ENCODE data around the gene ARFGAP1. TPM values are rescaled to one million over a fixed set of nuclear protein-coding genes. Genes with fewer than 3 reads are reported as not detected.

ARFGAP1 gene
- total RNA-seq, 1 experiment from 2014 or later = 207 TPM

- ATAC-seq = no peak
- H3K9me3 Mint-ChIP-seq = peaks cover 22% of the 10 kb centered on the region
- no peaks in the 10 kb centered on the region for H3K4me1 Mint-ChIP-seq
- ChIA-PET POLR2A (no interaction called here), CTCF (interaction anchor here (0.6 to 1.7 kb wide), 5 partner anchors 20 to 276 kb away, joined by 3 to 9 read pairs (median 3); no protein-coding TSS in a partner anchor)
- TF ChIP-seq MYBL2 (CRISPR knock-in tag; IDR thresholded peaks at IDR 0.05) = no peak
- no peak for TF ChIP-seq MXD4 (CRISPR knock-in tag; IDR thresholded peaks at IDR 0.05; ENCODE audit: borderline replicate concordance)
- TF ChIP-seq, protein P1, sequence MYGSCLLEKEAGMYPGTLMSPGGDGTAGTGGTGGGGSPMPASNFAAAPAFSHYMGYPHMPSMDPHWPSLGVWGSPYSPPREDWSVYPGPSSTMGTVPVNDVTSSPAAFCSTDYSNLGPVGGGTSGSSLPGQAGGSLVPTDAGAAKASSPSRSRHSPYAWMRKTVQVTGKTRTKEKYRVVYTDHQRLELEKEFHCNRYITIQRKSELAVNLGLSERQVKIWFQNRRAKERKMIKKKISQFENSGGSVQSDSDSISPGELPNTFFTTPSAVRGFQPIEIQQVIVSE (CRISPR knock-in tag; IDR thresholded peaks at IDR 0.05; ENCODE audit: borderline replicate concordance) = no peak
- no peak for DNase-seq (ENCODE audit: low spot score)
- peaks cover 5% of the 10 kb centered on the region for H3K27me3 Mint-ChIP-seq (ENCODE audit: low read depth)
- H3K27ac Mint-ChIP-seq = no peak overlapping the region
- H3K36me3 Mint-ChIP-seq = peaks cover 6% of the 10 kb centered on the region
- H3K4me3 Mint-ChIP-seq = no peak overlapping the region
Measured at GRCh38 chr20:63331741-63332400, 59.3 kb downstream of the ARFGAP1 start.

DNA sequence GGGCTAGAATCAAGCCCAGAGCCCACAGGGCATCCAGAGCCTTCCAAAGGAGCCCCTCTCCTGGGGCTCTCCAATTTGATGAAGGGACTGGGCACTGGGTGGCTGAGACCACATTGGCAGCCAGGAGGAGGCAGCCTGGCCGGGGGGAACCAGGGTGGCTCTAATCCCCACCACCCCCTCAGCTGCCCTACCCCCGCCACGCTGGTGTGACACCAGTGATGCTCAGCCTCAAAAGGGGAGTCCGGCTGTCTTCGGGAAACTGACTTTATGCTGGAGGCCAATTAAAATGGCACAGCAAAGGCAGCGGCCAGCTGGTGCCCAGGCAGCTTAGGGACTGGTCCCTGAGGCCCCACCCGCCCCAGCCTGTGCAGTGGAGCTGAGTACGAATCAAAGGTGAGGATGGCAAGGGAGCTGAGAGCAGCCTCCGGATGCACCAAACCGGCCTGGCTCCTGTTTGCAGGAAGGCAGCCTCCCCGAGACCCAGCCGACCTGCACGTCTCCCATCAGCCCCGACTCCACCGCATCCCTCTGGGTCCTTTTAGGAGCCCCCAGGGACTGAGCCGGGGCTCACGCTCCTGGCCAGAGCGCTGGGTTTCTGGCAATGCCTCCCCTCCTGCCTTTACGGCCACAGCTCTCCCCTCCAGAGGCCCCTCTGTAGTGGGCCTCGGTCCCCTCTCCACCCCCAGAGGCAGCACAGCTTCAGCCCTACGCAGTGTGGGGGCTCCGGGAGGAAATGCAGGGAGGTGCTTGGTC is 60.1 kb downstream of the ARFGAP1 start:
- Mint-ChIP-seq H3K27ac (no peak overlapping the region), H3K36me3 (peaks cover 6% of the 10 kb centered on the region), H3K27me3 (ENCODE audit: low read depth) (peaks cover 5% of the 10 kb centered on the region), H3K4me1 (no peaks in the 10 kb centered on the region), H3K9me3 (peaks cover 22% of the 10 kb centered on the region), H3K4me3 (no peak overlapping the region)
- POLR2A ChIA-PET = interaction anchor here (0.6 kb wide), 1 partner anchor 120 kb away, joined by 4 read pairs; no protein-coding TSS in a partner anchor
- DNase-seq (ENCODE audit: low spot score) (no peak), ATAC-seq (no peak)
- CTCF ChIA-PET = interaction anchor here (0.6 to 1.7 kb wide), 6 partner anchors 23 to 219 kb away, joined by 3 to 9 read pairs (median 3); no protein-coding TSS in a partner anchor
- TF ChIP-seq IRF1 (CRISPR knock-in tag; IDR thresholded peaks at IDR 0.05) (no peak), GRHL2 (CRISPR knock-in tag; IDR thresholded peaks at IDR 0.05; ENCODE audit: insufficient replicate concordance, severe bottlenecking) (no peak), KAT7 (CRISPR knock-in tag; IDR thresholded peaks at IDR 0.05; ENCODE audit: borderline replicate concordance) (no peak), ZBTB21 (CRISPR knock-in tag; IDR thresholded peaks at IDR 0.05; ENCODE audit: borderline replicate concordance) (no peak), ZNF232 (CRISPR knock-in tag; IDR thresholded peaks at IDR 0.05) (no peak), FOXJ3 (CRISPR knock-in tag; IDR thresholded peaks at IDR 0.05; ENCODE audit: borderline replicate concordance) (no peak)

DNA sequence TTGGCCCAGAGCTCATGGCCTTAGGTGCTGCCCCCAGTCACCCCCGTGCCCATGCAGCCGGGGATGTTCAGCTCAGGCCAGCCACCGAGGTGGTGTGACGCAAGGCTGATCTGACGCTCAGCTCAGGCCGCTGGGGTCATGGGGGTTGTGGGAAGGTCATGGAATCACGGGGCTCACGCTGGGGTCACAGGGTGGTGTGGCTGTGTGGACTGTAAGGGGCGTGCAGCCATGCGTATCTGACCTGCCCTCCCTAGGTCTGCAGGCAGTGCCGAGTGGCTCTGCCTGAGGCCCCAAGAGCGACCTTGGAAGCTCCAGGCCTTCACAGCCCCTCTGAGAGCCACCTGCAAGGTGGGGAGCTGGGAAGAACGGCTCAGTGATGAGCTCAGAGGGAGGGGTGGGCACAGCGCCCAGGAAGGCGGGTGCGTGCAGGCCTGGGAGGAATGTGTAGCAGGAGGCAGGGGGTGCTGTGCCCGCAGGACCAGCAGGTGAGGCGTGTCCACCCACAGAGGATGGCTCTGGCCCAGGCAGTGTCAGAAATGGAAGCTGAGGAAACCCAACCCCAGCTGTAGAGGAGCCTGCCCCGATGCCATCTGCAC is 60.7 kb downstream of the ARFGAP1 start:
- CTCF ChIA-PET = interaction anchor here (0.6 to 1.7 kb wide), 6 partner anchors 24 to 218 kb away, joined by 3 to 9 read pairs (median 3); no protein-coding TSS in a partner anchor
- peaks cover 6% of the 10 kb centered on the region for H3K36me3 Mint-ChIP-seq
- H3K4me3 Mint-ChIP-seq = no peak overlapping the region
- no peaks in the 10 kb centered on the region for H3K4me1 Mint-ChIP-seq
- DNase-seq (ENCODE audit: low spot score) (no peak), ATAC-seq (no peak)
- H3K27me3 Mint-ChIP-seq (ENCODE audit: low read depth) = peaks cover 5% of the 10 kb centered on the region
- POLR2A ChIA-PET = interaction anchor here (0.6 kb wide), 1 partner anchor 121 kb away, joined by 4 read pairs; no protein-coding TSS in a partner anchor
- H3K27ac Mint-ChIP-seq = no peak overlapping the region
- peaks cover 22% of the 10 kb centered on the region for H3K9me3 Mint-ChIP-seq
- TF ChIP-seq MAX (CRISPR knock-in tag; IDR thresholded peaks at IDR 0.05) (no peak), ZNF219 (CRISPR knock-in tag; IDR thresholded peaks at IDR 0.05; ENCODE audit: borderline replicate concordance) (no peak), ZNF416 (CRISPR knock-in tag; IDR thresholded peaks at IDR 0.05) (no peak), NFATC4 (CRISPR knock-in tag; IDR thresholded peaks at IDR 0.05) (no peak), ZNF423 (CRISPR knock-in tag; IDR thresholded peaks at IDR 0.05) (no peak), GTF2I (CRISPR knock-in tag; conservative IDR thresholded peaks at IDR 0.05) (no peak), CBFB (CRISPR knock-in tag; IDR thresholded peaks at IDR 0.05; ENCODE audit: low read depth) (no peak), ZNF396 (CRISPR knock-in tag; IDR thresholded peaks at IDR 0.05; ENCODE audit: borderline replicate concordance) (no peak), FOXJ3 (CRISPR knock-in tag; IDR thresholded peaks at IDR 0.05; ENCODE audit: borderline replicate concordance) (no peak), ZNF512 (CRISPR knock-in tag; IDR thresholded peaks at IDR 0.05; ENCODE audit: borderline replicate concordance) (no peak), CREM (CRISPR knock-in tag; IDR thresholded peaks at IDR 0.05) (no peak), ESRRA (CRISPR knock-in tag; IDR thresholded peaks at IDR 0.05; ENCODE audit: borderline replicate concordance) (no peak), EMX1 (CRISPR knock-in tag; IDR thresholded peaks at IDR 0.05) (no peak)
- TF ChIP-seq, protein P2, sequence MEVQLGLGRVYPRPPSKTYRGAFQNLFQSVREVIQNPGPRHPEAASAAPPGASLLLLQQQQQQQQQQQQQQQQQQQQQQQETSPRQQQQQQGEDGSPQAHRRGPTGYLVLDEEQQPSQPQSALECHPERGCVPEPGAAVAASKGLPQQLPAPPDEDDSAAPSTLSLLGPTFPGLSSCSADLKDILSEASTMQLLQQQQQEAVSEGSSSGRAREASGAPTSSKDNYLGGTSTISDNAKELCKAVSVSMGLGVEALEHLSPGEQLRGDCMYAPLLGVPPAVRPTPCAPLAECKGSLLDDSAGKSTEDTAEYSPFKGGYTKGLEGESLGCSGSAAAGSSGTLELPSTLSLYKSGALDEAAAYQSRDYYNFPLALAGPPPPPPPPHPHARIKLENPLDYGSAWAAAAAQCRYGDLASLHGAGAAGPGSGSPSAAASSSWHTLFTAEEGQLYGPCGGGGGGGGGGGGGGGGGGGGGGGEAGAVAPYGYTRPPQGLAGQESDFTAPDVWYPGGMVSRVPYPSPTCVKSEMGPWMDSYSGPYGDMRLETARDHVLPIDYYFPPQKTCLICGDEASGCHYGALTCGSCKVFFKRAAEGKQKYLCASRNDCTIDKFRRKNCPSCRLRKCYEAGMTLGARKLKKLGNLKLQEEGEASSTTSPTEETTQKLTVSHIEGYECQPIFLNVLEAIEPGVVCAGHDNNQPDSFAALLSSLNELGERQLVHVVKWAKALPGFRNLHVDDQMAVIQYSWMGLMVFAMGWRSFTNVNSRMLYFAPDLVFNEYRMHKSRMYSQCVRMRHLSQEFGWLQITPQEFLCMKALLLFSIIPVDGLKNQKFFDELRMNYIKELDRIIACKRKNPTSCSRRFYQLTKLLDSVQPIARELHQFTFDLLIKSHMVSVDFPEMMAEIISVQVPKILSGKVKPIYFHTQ (CRISPR knock-in tag; IDR thresholded peaks at IDR 0.05) = no peak
